PC-3 (cell line): Measurements from ENCODE around the gene ZBTB21. TPM values are rescaled to one million over a fixed set of nuclear protein-coding genes. Genes with fewer than 3 reads are reported as not detected.

ENCODE experiments used
- ATAC-seq: fragments of 200-7000 bp; cut with Tn5 transposase; 2 replicates; pipeline ENCODE4 v1.9.1; 2020; ENCODE audit warnings: mild to moderate bottlenecking, moderate library complexity
- BruUV-seq: library from RNA; stranded (reverse); fragments of 400-500 nt; replicated peaks from 2 replicates; lab custom pipeline; 2021; lab: Mats Ljungman, UMichigan
- CTCF ChIA-PET: fragments of 300-600 bp; sonication (Branson Sonifier 250); formaldehyde crosslinking; loops from one replicate; lab custom pipeline; 2022; ENCODE audit warnings: antibody characterized with exemption; lab: Charles Lee
- POLR2A ChIA-PET: fragments of 300-600 bp; sonication (Branson Sonifier 250); formaldehyde crosslinking; loops from one replicate; lab custom pipeline; 2022; ENCODE audit warnings: antibody characterized with exemption; ENCODE audit not compliant: unreplicated experiment; lab: Charles Lee
- DNase-seq: peaks from one replicate; pipeline ENCODE4 v3.0.0-alpha.2; 2015
- H2AFZ ChIP-seq: fragments of 300-600 bp; sonication (generic); 2 replicates; pipeline ENCODE4 v1.6.0; 2016; ENCODE audit warnings: antibody characterized with exemption, low read length
- H3F3A ChIP-seq: fragments of 300-600 bp; sonication (generic); one replicate; pipeline ENCODE4 v1.6.0; 2017; ENCODE audit warnings: antibody characterized with exemption, low read length, control low read depth, mild to moderate bottlenecking; ENCODE audit not compliant: unreplicated experiment
- H3K27ac ChIP-seq: fragments of 300-600 bp; sonication (generic); 2 replicates; pipeline ENCODE4 v1.5.1; 2016; ENCODE audit warnings: mild to moderate bottlenecking, low read length
- H3K27me3 ChIP-seq: fragments of 300-600 bp; sonication (generic); 2 replicates; pipeline ENCODE4 v1.6.1; 2016; ENCODE audit warnings: low read length, mixed read lengths
- H3K36me3 ChIP-seq: fragments of 300-600 bp; sonication (generic); 2 replicates; pipeline ENCODE4 v1.6.1; 2016; ENCODE audit warnings: low read depth, mixed run types, low read length, mixed read lengths
- H3K4me1 ChIP-seq: fragments of 300-600 bp; sonication (generic); 2 replicates; pipeline ENCODE4 v1.5.1; 2016; ENCODE audit warnings: low read length; ENCODE audit not compliant: insufficient read depth
- H3K4me2 ChIP-seq: fragments of 300-600 bp; sonication (generic); 2 replicates; pipeline ENCODE4 v1.6.0; 2016; ENCODE audit warnings: low read length
- H3K4me3 ChIP-seq: fragments of 300-600 bp; sonication (generic); 2 replicates; pipeline ENCODE4 v1.5.1; 2016; ENCODE audit warnings: mild to moderate bottlenecking, low read length, mixed read lengths
- H3K79me2 ChIP-seq: fragments of 300-600 bp; sonication (generic); 2 replicates; pipeline ENCODE4 v1.6.1; 2017; ENCODE audit warnings: low read length, mixed read lengths
- H3K9ac ChIP-seq: fragments of 300-600 bp; sonication (generic); 2 replicates; pipeline ENCODE4 v1.6.0; 2016; ENCODE audit warnings: mild to moderate bottlenecking, low read length
- H3K9me2 ChIP-seq: fragments of 300-600 bp; sonication (generic); replicated peaks from 2 replicates; pipeline ENCODE4 v1.6.1; 2016; ENCODE audit warnings: mixed run types, low read length, mixed read lengths
- H3K9me3 ChIP-seq: fragments of 300-600 bp; sonication (generic); 2 replicates; pipeline ENCODE4 v1.6.1; 2016; ENCODE audit warnings: low read length, mixed read lengths
- H4K20me1 ChIP-seq: fragments of 300-600 bp; sonication (generic); 2 replicates; pipeline ENCODE4 v1.6.1; 2016; ENCODE audit warnings: low read length, mixed read lengths
- EZH2 ChIP-seq: fragments of 300-600 bp; sonication (generic); IDR thresholded peaks from one replicate; pipeline ENCODE4 v1.6.1; 2017; ENCODE audit warnings: antibody characterized with exemption, mild to moderate bottlenecking, low read length; ENCODE audit not compliant: unreplicated experiment
- EZH2phosphoT487 ChIP-seq: fragments of 300-600 bp; sonication (generic); IDR thresholded peaks from 2 replicates; pipeline ENCODE4 v1.6.1; 2018; ENCODE audit warnings: mild to moderate bottlenecking, antibody characterized with exemption, low read length, borderline replicate concordance
- intact Hi-C: fragments of 100-400 bp; cut with micrococcal nuclease; formaldehyde crosslinking; loops from 2 replicates; pipeline ENCODE4 v1.9.0; 2023
- total RNA-seq: library from RNA; depleted of rRNA; stranded (reverse); fragments of >200 nt; gene quantifications from 2 replicates; pipeline ENCODE4 v1.2.3, GENCODE V29; 2014
- TF ChIP-seq, protein P1 (sequence below): fragments of 300-600 bp; sonication (generic); conservative IDR thresholded peaks from 2 replicates; pipeline ENCODE4 v1.5.1; 2017; ENCODE audit warnings: antibody characterized with exemption, low read depth, mild to moderate bottlenecking, low read length

ZBTB21 gene
- total RNA-seq, 1 experiment from 2014 or later: 8.1 TPM

DNA sequence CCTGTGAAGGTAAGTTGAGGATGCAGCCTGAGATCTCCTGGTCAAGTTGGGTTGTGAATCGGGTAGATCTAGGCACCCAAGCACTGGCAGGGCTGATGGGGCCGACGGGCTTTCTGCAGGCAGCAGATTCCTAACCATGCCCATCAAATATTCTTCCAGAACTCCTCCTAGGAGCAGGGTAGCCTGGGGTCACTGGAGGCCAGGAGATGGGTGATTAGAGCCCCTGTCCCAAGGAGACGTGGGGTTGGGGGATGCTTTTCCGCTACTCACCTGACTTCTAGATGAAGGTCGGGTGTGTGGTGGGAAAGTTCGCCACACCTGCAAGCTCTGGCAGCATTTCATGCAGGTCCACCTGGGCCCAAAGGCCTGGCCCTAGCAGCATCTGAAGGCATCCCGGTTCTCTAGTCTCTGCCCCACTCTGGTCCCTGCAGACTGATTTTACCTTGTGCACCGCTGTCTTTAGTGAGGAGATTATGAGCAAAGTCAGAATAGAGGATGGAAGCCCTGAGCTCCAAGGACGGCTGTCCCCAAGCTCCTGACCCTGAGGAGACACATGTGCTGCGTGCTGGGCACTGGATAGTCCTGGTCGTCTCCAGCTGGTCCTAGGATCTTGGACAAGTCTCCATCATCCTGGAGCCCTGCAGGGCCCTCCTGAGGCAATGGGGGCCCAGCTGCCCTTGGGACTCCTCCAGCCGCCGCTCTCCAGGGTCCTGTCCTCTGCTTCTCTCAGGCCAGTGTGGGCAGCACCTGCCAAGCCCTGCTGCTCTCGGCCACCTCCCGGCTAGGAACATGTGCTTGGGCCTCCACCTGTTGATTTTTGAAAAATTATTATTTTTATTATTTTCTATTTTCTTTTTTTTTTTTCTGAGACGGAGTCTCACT is 34.5 kb downstream of the ZBTB21 start:
- Histone ChIP-seq H3F3A (no peaks in the 10 kb centered on the region), H3K4me1 (0 out of 2 replicates have a peak, but pooled peaks cover 6% of the 10 kb centered on the region), H2AFZ (no peak overlapping the region), H3K79me2 (no peaks in the 10 kb centered on the region), H3K4me2 (no peak overlapping the region), H3K9me2 (no peaks in the 10 kb centered on the region), H3K27me3 (no peaks in the 10 kb centered on the region), H4K20me1 (no peaks in the 10 kb centered on the region), H3K9ac (no peak overlapping the region), H3K36me3 (no peaks in the 10 kb centered on the region), H3K9me3 (no peaks in the 10 kb centered on the region), H3K4me3 (no peak overlapping the region), H3K27ac (no peak overlapping the region)
- TF ChIP-seq EZH2: no peak
- TF ChIP-seq EZH2phosphoT487: no peak
- BruUV-seq: no TSS peak
- ChIA-PET CTCF (no interaction called here), POLR2A (no interaction called here)
- ATAC-seq (no peak), DNase-seq (no peak)
- intact Hi-C loops: no loop called here

DNA sequence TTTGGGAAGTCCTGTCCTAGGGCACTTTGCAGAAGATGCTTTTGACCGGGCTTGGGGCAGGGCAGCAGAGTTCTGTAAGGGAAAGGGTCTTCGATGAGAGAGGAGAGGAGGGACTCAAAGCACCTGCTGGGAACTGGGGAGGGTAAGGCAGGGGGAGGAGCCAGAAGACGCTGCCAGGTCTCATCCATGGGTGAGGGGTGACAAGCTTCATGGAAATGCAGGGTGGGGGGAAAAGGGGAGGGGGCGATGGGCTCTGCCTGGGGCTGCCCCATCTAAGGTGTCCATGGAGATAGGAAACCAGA is 35.5 kb downstream of the ZBTB21 start:
- no peak overlapping the region for H3K27ac ChIP-seq
- no peak overlapping the region for H2AFZ ChIP-seq
- H3F3A ChIP-seq: no peaks in the 10 kb centered on the region
- no TSS peak for BruUV-seq
- no peaks in the 10 kb centered on the region for H3K27me3 ChIP-seq
- no peaks in the 10 kb centered on the region for H3K79me2 ChIP-seq
- ChIA-PET CTCF (no interaction called here), POLR2A (no interaction called here)
- no peaks in the 10 kb centered on the region for H4K20me1 ChIP-seq
- ATAC-seq: no peak
- H3K9ac ChIP-seq: no peak overlapping the region
- DNase-seq: no peak
- H3K9me3 ChIP-seq: no peaks in the 10 kb centered on the region
- H3K4me3 ChIP-seq: no peak overlapping the region
- TF ChIP-seq EZH2phosphoT487 (no peak), EZH2 (no peak)
- no peak overlapping the region for H3K4me2 ChIP-seq
- H3K9me2 ChIP-seq: no peaks in the 10 kb centered on the region
- 0 out of 2 replicates have a peak, but pooled peaks cover 3% of the 10 kb centered on the region for H3K4me1 ChIP-seq
- no peaks in the 10 kb centered on the region for H3K36me3 ChIP-seq
- intact Hi-C loops: no loop called here

DNA sequence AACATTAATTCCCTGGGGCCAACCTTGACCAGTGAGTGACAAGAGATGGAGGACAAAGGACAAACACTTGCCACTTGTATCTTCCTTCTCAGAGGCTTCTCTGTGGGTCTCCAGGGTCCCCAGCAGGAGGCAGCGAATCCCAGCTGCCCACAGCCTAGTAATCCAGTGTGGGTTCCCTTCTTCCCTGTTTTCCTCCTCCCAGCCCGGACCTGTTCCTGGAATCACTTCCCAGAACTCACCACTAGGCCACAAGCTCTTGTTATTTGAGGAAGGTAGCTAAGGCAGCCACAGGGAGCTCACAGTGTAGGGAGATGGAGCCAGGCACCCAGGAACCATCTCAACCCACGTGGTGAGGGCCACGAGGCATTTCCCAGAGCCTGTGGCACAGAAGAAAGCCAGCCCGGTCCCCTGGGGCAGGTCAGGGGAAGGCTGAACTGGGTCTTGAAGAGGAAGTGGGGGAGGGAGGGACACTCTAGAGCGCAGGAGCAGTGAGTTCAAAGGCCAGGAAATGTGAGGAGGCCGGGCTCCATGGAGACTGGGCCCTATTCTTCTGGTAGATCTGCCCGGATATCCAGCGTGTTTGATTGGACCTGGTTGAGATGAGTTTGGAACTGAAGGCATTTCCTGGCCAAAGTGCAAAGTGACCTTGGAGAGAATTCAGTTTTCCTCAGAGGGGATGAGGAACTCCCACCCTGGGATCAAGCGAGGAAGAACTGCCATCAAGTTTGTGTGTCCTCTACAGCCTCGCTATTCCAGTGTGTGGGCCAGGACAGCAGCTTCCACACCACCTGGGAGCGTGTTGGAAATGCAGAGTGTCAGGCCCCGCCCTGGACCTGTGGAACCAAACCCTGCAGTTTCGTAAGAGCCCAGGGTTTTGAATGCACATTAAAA is 36.1 kb downstream of the ZBTB21 start:
- ATAC-seq (peak; percentile 42), DNase-seq (no peak)
- H3K27ac ChIP-seq: no peak overlapping the region
- no peaks in the 10 kb centered on the region for H3K4me1 ChIP-seq
- no peak overlapping the region for H3K4me3 ChIP-seq
- BruUV-seq: no TSS peak
- no peaks in the 10 kb centered on the region for H3K9me2 ChIP-seq
- intact Hi-C loops: no loop called here
- H3K36me3 ChIP-seq: no peaks in the 10 kb centered on the region
- no peak overlapping the region for H3K4me2 ChIP-seq
- no peak overlapping the region for H2AFZ ChIP-seq
- no peaks in the 10 kb centered on the region for H3K79me2 ChIP-seq
- H3K9ac ChIP-seq: no peak overlapping the region
- H3F3A ChIP-seq: no peaks in the 10 kb centered on the region
- no peaks in the 10 kb centered on the region for H3K27me3 ChIP-seq
- ChIA-PET POLR2A (interaction anchor here (0.6 kb wide), 1 partner anchor 156 kb away, joined by 4 read pairs; no protein-coding TSS in a partner anchor), CTCF (interaction anchor here (0.6 kb wide), 1 partner anchor 20 kb away, joined by 3 read pairs; no protein-coding TSS in a partner anchor)
- no peaks in the 10 kb centered on the region for H4K20me1 ChIP-seq
- no peaks in the 10 kb centered on the region for H3K9me3 ChIP-seq
- TF ChIP-seq EZH2phosphoT487: no peak
- TF ChIP-seq, protein P1, sequence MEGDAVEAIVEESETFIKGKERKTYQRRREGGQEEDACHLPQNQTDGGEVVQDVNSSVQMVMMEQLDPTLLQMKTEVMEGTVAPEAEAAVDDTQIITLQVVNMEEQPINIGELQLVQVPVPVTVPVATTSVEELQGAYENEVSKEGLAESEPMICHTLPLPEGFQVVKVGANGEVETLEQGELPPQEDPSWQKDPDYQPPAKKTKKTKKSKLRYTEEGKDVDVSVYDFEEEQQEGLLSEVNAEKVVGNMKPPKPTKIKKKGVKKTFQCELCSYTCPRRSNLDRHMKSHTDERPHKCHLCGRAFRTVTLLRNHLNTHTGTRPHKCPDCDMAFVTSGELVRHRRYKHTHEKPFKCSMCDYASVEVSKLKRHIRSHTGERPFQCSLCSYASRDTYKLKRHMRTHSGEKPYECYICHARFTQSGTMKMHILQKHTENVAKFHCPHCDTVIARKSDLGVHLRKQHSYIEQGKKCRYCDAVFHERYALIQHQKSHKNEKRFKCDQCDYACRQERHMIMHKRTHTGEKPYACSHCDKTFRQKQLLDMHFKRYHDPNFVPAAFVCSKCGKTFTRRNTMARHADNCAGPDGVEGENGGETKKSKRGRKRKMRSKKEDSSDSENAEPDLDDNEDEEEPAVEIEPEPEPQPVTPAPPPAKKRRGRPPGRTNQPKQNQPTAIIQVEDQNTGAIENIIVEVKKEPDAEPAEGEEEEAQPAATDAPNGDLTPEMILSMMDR: peak; percentile 57
